Measurements from ENCODE around the gene RABL2B.
"Not testable (repeated sequence)": the region's sequence is repeated elsewhere in the genome, so short reads cannot be mapped to it uniquely, and the experiment has no call there.

GRCh38 chr22:50777631-50778030, 5.8 kb downstream of the RABL2B start:
- not testable (repeated sequence) for TF ChIP-seq POLR2A, TAF1, POLR2AphosphoS5, SPI1, POU2F2 (IDR thresholded peaks at IDR 0.05; ENCODE audit: low read depth, low read length)
